ENCODE results near the gene HOMER1. TPM values are rescaled to one million over a fixed set of nuclear protein-coding genes. Genes with fewer than 3 reads are reported as not detected.

Gene HOMER1
- total and polyA plus RNA-seq, 10 of the 15 experiments (the other 5 are each of a cell fraction or from before 2014, with no cell fraction given), result 0.96 to 22.0 (median 7.5) TPM

DNA sequence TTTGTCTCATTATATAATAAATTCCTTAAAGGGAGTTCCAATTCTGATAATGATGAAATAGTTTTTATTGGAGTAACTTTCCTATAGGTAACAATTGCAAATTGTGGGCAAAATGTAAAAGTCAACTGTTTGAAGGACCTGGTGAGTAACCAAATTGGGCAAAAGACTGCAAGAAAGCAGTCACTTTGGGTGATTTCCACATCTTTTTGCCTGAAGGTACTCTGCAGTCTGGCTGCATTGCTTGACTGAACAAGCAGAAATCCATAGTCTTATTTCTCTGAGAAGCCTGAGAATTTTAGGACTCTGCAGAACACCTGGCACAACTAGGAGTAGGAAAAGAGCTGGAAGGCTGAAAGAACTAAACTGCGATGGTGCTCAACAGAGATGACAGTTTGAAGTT, 114.9 kb downstream of the HOMER1 start (continued):
- TF ChIP-seq, protein P1, sequence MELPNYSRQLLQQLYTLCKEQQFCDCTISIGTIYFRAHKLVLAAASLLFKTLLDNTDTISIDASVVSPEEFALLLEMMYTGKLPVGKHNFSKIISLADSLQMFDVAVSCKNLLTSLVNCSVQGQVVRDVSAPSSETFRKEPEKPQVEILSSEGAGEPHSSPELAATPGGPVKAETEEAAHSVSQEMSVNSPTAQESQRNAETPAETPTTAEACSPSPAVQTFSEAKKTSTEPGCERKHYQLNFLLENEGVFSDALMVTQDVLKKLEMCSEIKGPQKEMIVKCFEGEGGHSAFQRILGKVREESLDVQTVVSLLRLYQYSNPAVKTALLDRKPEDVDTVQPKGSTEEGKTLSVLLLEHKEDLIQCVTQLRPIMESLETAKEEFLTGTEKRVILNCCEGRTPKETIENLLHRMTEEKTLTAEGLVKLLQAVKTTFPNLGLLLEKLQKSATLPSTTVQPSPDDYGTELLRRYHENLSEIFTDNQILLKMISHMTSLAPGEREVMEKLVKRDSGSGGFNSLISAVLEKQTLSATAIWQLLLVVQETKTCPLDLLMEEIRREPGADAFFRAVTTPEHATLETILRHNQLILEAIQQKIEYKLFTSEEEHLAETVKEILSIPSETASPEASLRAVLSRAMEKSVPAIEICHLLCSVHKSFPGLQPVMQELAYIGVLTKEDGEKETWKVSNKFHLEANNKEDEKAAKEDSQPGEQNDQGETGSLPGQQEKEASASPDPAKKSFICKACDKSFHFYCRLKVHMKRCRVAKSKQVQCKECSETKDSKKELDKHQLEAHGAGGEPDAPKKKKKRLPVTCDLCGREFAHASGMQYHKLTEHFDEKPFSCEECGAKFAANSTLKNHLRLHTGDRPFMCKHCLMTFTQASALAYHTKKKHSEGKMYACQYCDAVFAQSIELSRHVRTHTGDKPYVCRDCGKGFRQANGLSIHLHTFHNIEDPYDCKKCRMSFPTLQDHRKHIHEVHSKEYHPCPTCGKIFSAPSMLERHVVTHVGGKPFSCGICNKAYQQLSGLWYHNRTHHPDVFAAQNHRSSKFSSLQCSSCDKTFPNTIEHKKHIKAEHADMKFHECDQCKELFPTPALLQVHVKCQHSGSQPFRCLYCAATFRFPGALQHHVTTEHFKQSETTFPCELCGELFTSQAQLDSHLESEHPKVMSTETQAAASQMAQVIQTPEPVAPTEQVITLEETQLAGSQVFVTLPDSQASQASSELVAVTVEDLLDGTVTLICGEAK (IDR thresholded peaks at IDR 0.05; ENCODE audit: borderline replicate concordance), result no peak
- TF ChIP-seq MYB (IDR thresholded peaks at IDR 0.05; ENCODE audit: borderline replicate concordance, low read depth, low read length), result no peak

GRCh38 chr5:79397080-79397479, 116.9 kb downstream of the HOMER1 start:
- Histone ChIP-seq H3K9me3 (replicated peaks; ENCODE audit: control insufficient read depth, insufficient read depth, low read length) (no peaks in the 10 kb centered on the region), H3K9ac (ENCODE audit: control insufficient read depth, insufficient read depth, low read length) (no peak overlapping the region), H3K4me3 (no peak overlapping the region), H3K79me2 (ENCODE audit: control insufficient read depth, insufficient read depth, low read length) (no peaks in the 10 kb centered on the region), H3K4me2 (ENCODE audit: control insufficient read depth, insufficient read depth) (no peak overlapping the region), H3K36me3 (ENCODE audit: control insufficient read depth in 2 of 2, insufficient read depth in 2 of 2, low read length in 1 of 2) (no peaks in the 10 kb centered on the region), H4K20me1 (ENCODE audit: control insufficient read depth, insufficient read depth) (no peaks in the 10 kb centered on the region), H3K27ac (ENCODE audit: control insufficient read depth, insufficient read depth) (no peak overlapping the region), H3K4me1 (ENCODE audit: control insufficient read depth, insufficient read depth, low read length) (no peaks in the 10 kb centered on the region), H3K27me3 (replicated peaks in 1 of 2; ENCODE audit: control insufficient read depth in 2 of 2, insufficient read depth in 2 of 2, low read length in 1 of 2) (no peaks in the 10 kb centered on the region), H2AFZ (ENCODE audit: control insufficient read depth, low read depth, low read length) (no peak overlapping the region)
- ChIA-PET CTCF (interaction anchor here (0.6 to 0.9 kb wide), 2 partner anchors 40 to 43 kb away, joined by 3 read pairs; no protein-coding TSS in a partner anchor), RAD21 (ENCODE audit: unreplicated experiment) (no interaction called here), POLR2A (no interaction called here), SMC1A (ENCODE audit: uncharacterized antibody, unreplicated experiment) (no interaction called here)
- BruUV-seq (replicated peaks), result no TSS peak
- ATAC-seq, result no peak
- in situ Hi-C loops (cut with MboI), result no loop called here
- no peak for FAIRE-seq
- intact Hi-C loops (cut with micrococcal nuclease; ENCODE audit: unreplicated experiment), result no loop called here
- 83% methylated on average over 1 of the region's 1 CpG for WGBS (ENCODE audit: insufficient coverage, insufficient replicate concordance, low lambda C conversion rate, missing lambda C conversion rate)
- no peak for DNase-seq (ENCODE audit: low read depth, low spot score)
- TF ChIP-seq E2F4 (IDR thresholded peaks at IDR 0.05; ENCODE audit: low read depth, low read length), result no peak
- no peak for TF ChIP-seq JUND (IDR thresholded peaks at IDR 0.05; ENCODE audit: low read depth, low read length)
- no peak for TF ChIP-seq KDM1A (IDR thresholded peaks at IDR 0.05; ENCODE audit: borderline replicate concordance)
- no peak for TF ChIP-seq NFXL1 (IDR thresholded peaks at IDR 0.05; ENCODE audit: borderline replicate concordance)
- TF ChIP-seq ELK1 (IDR thresholded peaks at IDR 0.05; ENCODE audit: low read depth, low read length), result no peak
- no peak for TF ChIP-seq YBX1 (IDR thresholded peaks at IDR 0.05)
- TF ChIP-seq NR2C2 (IDR thresholded peaks at IDR 0.05; ENCODE audit: borderline replicate concordance, control insufficient read depth, insufficient read length, low read depth), result no peak
- no peak for TF ChIP-seq RFX5 (IDR thresholded peaks at IDR 0.05; ENCODE audit: low read depth, low read length)
- TF ChIP-seq MTA2 (IDR thresholded peaks at IDR 0.05; ENCODE audit: low read depth), result no peak
- TF ChIP-seq RCOR1 (conservative IDR thresholded peaks at IDR 0.05; ENCODE audit: low read depth, low read length), result no peak
- TF ChIP-seq CREM (IDR thresholded peaks at IDR 0.05; ENCODE audit: low read depth), result no peak
- TF ChIP-seq, protein P2, sequence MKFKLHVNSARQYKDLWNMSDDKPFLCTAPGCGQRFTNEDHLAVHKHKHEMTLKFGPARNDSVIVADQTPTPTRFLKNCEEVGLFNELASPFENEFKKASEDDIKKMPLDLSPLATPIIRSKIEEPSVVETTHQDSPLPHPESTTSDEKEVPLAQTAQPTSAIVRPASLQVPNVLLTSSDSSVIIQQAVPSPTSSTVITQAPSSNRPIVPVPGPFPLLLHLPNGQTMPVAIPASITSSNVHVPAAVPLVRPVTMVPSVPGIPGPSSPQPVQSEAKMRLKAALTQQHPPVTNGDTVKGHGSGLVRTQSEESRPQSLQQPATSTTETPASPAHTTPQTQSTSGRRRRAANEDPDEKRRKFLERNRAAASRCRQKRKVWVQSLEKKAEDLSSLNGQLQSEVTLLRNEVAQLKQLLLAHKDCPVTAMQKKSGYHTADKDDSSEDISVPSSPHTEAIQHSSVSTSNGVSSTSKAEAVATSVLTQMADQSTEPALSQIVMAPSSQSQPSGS (IDR thresholded peaks at IDR 0.05; ENCODE audit: low read length), result no peak
- TF ChIP-seq POLR2AphosphoS2 (IDR thresholded peaks at IDR 0.05; ENCODE audit: low read depth, low read length), result no peak

All from GM12878 (cell line).